ENCODE data around the gene SPATA2.
"Not testable (repeated sequence)": the region's sequence is repeated elsewhere in the genome, so short reads cannot be mapped to it uniquely, and the experiment has no call there.

SPATA2 gene, protein sequence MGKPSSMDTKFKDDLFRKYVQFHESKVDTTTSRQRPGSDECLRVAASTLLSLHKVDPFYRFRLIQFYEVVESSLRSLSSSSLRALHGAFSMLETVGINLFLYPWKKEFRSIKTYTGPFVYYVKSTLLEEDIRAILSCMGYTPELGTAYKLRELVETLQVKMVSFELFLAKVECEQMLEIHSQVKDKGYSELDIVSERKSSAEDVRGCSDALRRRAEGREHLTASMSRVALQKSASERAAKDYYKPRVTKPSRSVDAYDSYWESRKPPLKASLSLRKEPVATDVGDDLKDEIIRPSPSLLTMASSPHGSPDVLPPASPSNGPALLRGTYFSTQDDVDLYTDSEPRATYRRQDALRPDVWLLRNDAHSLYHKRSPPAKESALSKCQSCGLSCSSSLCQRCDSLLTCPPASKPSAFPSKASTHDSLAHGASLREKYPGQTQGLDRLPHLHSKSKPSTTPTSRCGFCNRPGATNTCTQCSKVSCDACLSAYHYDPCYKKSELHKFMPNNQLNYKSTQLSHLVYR

DNA sequence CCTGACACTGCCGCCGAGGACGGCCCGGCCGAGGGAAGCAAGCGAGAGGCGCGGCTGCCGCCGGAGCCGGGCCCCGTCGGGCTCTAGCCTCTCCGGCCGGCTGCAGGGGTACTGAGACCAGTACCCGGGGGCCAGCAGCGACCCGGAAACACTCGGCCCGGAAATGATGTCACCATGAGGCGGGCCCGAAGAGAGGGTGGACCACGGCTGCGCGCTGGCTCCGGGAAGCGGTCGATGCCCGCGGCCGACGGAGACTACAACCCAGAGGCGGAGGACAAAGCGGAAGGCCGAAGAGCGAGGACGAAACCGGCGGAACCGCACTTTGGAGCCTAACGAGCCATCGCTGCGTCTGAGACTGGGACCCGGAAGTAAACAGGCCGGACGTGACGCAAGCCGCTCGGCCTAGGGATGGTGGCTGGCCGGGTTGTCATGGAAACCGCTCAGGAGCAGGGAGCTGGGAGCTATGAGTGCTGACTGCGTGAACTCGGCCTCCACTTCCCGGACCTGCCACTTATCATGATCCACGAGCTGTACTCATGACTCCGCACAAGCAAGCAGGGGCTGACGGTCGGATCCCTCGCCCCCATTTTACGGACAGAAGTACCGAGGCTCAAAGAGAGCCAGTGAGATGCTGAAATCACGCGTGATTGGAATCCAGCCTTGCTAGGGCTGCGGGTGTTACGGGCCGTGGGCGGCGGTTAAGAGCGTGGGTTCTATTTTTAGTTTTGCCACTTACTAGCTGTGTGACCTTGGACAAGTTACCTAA is at the start of gene SPATA2:
Gene SPATA2, minus strand, starts transcription at position 150 of the 766 bp plus-strand sequence. CDS start 7,039 bp downstream, outside the sequence.
- DNase-seq: peak; percentile 94

- DNase-seq: no peak
These were observed 46.1 kb upstream of the SPATA2 start for GRCh38 chr20:49961413-49961812.

DNA sequence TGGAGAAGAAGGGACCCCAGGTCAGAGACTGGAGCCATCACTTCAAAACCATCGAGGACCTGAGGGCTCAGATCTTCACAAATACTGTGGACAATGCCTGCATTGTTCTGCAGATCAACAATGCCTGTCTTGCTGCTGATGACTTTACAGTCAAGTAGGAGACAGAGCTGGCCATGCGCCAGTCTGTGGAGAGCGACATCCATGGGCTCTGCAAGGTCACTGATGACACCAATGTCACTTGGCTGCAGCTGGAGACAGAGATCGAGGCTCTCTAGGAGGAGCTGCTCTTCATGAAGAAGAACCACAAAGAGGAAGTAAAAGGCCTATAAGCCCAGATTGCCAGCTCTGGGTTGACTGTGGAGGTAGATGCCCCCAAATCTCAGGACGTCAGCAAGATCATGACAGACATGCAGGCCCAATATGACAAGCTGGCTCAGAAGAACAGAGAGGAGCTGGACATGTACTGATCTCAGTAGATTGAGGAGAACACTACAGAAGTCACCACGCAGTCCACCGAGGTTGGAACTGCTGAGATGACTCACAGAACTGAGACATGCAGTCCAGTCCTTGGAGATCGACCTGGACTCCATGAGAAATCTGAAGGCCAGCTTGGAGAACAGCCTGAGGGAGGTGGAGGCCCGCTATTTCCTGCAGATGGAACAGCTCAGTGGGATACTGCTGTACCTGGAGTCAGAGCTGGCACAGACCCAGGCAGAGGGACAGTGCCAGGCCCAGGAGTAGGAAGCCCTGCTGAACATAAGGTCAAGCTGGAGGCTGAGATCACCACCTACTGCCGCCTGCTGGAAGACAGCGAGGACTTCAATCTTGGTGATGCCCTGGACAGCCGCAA is 42.0 kb upstream of the SPATA2 start:
- DNase-seq: not testable (repeated sequence)

DNA sequence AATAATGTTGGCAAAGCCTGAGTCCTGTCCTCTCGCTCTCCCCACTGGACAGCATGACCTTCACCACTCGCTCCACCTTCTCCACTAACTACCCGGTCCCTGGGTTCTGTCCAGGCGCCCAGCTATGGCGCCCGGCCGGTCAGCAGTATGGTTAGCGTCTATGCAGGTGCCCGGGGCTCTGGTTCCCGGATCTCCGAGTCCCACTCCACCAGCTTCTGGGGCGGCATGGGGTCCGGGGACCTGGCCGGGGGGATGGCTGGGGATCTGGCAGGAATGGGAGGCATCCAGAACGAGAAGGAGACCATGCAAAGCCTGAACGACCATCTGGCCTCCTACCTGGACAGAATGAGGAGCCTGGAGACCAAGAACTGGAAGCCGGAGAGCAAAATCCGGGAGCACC is 41.4 kb upstream of the SPATA2 start:
- DNase-seq: no peak

GRCh38 chr20:49955830-49956396 is 40.6 kb upstream of the SPATA2 start:
- not testable (repeated sequence) for DNase-seq

GRCh38 chr20:49955167-49955566 is 39.8 kb upstream of the SPATA2 start:
- DNase-seq: no peak

- DNase-seq: no peak
These were observed 35.8 kb upstream of the SPATA2 start for GRCh38 chr20:49951151-49951550.

DNA sequence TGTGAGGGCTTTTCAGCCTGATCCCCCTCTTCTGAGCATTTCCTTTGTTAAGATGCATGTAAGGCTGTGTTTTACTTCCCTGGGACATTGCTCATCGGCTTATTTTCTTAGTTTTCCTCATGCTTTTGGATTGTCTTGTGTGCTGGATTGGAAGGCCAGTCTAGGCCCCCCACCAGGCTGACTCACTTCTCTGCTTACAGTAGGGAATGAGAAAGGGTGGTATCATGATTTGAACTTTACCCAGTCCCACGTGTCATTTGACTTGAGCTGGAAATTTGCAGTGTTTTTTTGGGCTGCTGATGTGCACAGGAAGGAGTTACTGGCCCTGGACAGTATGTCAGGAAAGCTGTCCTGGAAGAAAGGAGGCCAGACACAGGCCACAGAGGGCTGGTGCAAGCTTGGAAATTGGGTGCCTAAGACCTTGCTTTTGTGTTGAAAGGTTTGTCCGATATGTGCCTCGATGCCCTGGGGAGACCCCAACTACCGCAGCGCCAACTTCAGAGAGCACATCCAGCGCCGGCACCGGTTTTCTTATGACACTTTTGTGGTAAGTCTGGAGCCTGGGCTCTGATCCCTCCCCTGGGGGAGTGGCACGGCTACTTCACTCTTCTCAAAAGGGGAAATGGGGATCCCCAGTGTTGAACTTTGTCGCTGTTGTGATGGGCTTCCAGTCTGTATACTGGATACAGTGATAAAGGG is 33.6 kb upstream of the SPATA2 start:
- DNase-seq: no peak

DNA sequence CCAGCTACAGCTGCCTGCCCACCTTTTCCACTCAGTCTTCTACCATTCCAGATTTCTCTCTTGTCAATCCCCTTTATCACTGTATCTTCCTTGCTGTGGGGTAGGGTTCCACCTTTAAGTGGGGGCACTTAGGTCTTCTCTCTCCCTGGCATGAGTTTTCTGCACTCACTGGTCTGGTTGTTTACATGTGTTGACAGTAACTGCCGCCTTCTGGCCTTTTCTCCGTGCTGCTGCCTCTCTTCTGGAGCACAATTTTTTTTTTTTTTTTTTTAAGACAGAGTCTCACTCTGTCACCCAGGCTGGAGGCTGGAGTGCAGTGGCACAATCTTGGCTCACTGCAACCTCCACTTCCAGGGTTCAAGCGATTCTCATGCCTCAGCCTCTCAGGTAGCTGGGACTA is 32.8 kb upstream of the SPATA2 start:
- no peak for DNase-seq

DNA sequence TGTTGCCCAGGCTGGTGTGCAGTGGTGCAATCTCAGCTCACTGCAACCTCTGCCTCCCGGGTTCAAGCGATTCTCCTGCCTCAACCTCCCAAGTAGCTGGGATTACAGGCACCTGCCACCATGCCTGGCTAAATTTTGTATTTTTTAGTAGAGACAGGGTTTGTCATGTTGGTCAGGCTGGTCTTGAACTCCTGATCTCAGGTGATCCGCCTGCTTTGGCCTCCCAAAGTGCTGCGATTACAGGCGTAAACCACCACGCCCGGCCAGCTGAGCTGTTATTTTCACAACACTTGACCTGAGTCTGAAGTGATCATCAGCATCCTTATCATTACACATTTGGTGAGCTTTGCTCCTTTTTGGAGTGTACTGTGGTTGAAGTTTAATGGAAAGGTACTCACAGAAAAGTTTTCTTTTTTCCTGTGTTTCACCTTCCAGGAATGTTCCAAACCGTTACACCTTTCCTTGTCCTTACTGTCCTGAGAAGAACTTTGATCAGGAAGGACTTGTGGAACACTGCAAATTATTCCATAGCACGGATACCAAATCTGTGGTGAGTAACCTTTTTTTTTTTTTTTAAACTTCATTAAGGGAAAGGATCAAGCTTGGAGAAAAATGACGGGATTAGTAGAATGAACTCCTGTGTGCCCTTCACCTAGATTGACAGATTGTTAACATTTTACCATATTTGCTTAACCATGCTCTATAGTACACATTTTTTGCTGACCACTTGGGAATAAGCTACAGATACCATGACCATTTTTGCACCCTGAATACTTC is 30.6 kb upstream of the SPATA2 start:
- no peak for DNase-seq

DNA sequence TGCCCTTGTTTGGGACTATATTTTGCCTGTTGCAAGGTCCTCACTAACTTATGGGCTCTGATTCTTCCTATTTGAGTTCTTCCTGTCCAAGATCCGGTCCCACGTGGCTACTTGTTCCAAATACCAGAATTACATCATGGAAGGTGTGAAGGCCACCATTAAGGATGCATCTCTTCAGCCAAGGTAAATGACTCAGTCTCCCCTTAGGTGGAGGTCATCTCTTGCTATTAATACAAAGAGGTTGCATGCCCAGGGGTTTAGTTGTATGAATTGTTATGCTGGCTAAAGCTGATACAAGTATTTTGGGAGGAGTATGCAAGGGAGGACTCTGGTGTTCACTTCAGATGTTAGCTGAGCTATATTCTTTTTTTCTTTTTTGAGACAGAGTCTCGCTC is 30.0 kb upstream of the SPATA2 start:
- no peak for DNase-seq

DNA sequence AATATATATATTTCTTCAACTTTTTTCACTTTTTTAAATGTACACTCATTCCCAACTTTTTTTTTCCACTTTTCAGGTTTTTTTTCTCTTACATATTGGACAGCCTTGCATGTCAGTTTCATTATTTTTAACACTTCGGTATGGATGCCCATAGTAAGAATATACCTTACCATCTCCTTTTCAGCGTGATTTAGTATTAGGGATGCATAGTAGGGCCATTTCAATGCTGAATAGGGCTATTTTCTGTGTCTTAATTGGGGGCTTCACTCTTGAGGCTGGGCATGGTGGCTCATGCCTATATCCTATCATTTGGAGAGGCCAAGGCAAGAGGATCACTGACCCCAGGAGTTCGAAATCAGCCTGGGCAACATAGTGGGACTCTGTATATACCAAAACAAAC is 27.6 kb upstream of the SPATA2 start:
- DNase-seq: no peak

DNA sequence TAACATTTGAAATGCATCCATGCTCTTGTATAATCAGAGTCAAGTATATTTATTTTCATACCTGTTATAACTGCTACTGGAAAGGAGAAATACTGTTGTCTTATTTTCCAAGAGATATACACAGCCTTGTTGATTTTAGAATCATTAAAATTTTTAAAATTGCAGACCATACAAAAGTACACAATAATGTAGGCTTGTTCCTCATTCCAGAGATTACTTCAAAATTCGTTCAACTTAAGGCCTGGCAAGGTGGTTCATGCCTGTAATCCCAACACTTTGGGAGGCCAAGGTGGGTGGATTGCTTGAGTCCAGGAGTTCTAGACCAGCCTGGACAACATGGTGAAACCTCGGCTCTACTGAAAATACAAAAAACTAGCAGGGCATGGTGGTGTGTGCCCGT is 27.0 kb upstream of the SPATA2 start:
- DNase-seq: no peak

DNA sequence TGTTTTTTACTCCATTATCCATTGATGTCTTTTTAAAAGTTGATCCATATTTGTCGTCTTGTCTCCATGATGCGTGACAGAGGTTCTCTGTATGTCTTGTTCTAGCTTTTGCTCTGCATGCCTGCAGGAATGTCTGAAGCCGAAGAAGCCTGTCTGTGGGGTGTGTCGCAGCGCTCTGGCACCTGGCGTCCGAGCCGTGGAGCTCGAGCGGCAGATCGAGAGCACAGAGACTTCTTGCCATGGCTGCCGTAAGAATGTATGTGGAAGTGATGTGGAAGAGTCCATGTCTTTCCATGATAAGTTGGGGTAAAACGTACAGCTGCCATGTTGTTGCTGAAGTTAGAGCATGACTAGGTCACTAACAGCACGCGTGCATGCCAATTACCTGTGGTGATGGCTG is 26.1 kb upstream of the SPATA2 start:
- DNase-seq: no peak

- no peak for DNase-seq
These were observed 23.1 kb upstream of the SPATA2 start for GRCh38 chr20:49938173-49939163.

- no peak for DNase-seq
These were observed 21.9 kb upstream of the SPATA2 start for GRCh38 chr20:49937027-49937929.

DNA sequence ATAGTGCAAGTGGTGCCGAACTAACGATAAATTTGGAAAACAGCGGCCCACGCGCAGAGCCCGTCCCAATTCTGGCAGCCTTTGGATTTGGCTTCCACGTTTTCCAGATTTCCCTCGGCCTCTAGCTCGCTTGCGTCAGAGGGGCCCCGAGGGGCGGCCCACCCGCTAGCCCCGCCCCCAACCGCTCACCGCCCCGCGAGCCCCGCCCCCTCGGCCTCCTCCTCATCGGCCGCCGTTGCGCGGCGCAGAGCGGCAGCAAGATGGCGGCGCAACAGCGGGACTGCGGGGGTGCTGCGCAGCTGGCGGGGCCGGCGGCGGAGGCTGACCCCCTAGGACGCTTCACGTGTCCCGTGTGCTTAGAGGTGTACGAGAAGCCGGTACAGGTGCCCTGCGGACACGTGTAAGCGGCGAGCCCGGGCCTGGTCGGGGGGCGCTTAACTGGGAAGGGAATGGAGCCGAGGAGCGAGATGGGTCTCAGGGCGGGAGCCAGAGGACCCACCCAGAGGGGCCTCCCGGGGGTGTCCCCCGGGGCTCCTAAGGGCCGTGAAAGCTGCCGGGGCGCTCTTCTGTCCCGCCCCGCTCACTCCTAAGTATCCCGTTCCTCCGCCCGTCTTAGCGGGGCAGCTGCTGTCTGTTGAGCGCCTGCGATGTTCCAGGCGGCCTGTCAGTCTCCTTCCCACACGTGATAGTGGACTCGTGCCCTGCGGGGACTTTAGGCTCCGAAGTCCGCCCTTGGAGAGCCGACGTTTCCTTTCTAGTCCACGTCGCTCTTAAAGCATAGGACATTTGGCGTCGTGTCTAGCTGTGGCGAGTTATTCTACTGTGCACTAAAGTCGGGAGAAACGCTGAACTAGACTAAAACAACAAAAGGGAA is 21.1 kb upstream of the SPATA2 start, which contains the start of gene RNF114:
Gene RNF114, plus strand, starts transcription at position 245 of the 874 bp plus-strand sequence. Its CDS starts 16 bp downstream, at position 261.
- DNase-seq: peak; percentile 93

- no peak for DNase-seq
These were observed 20.4 kb upstream of the SPATA2 start for GRCh38 chr20:49935746-49936152.

All from CD4-positive, alpha-beta T cell treated with Interleukin-12 subunit alpha and Interleukin-12 subunit beta, for 1 hour (primary cell).